ENCODE measurements around the gene SMG5.
"Not testable (repeated sequence)": the region's sequence is repeated elsewhere in the genome, so short reads cannot be mapped to it uniquely, and the experiment has no call there.

SMG5 gene

GRCh38 chr1:156242738-156243137 is 39.9 kb downstream of the SMG5 start:
- DNase-seq (ENCODE audit: low read depth) = no peak

GRCh38 chr1:156241926-156242325 is 40.7 kb downstream of the SMG5 start, which contains the start of gene BGLAP:
BGLAP (plus strand) TSS chr1:156242184; CDS start chr1:156242232, 48 bp downstream.
- DNase-seq (ENCODE audit: low read depth) = no peak

GRCh38 chr1:156241311-156241811 is 41.3 kb downstream of the SMG5 start:
- no peak for DNase-seq (ENCODE audit: low read depth)

GRCh38 chr1:156238248-156238647 is 44.4 kb downstream of the SMG5 start:
- DNase-seq (ENCODE audit: low read depth) = no peak

GRCh38 chr1:156236164-156236563 is 46.5 kb downstream of the SMG5 start:
- no peak for DNase-seq (ENCODE audit: low read depth)

GRCh38 chr1:156233426-156234127 is 49.0 kb downstream of the SMG5 start:
- peak; percentile 59 for DNase-seq (ENCODE audit: low read depth)

GRCh38 chr1:156232201-156232894 is 50.3 kb downstream of the SMG5 start:
- DNase-seq (ENCODE audit: low read depth) = no peak

- DNase-seq (ENCODE audit: low read depth) = no peak
Observed at GRCh38 chr1:156230473-156230837, 52.2 kb downstream of the SMG5 start.

- no peak for DNase-seq (ENCODE audit: low read depth)
Observed at GRCh38 chr1:156229809-156230472, 52.7 kb downstream of the SMG5 start.

- no peak for DNase-seq (ENCODE audit: low read depth)
Observed at GRCh38 chr1:156228501-156228900, 54.1 kb downstream of the SMG5 start.

- no peak for DNase-seq (ENCODE audit: low read depth)
Observed at GRCh38 chr1:156226782-156227181, 55.8 kb downstream of the SMG5 start.

- no peak for DNase-seq (ENCODE audit: low read depth)
Observed at GRCh38 chr1:156226116-156226538, 56.5 kb downstream of the SMG5 start.

GRCh38 chr1:156225677-156226014 is 57.0 kb downstream of the SMG5 start:
- DNase-seq (ENCODE audit: low read depth) = no peak

- DNase-seq (ENCODE audit: low read depth) = no peak
Observed at GRCh38 chr1:156221986-156222692, 60.5 kb downstream of the SMG5 start.

- DNase-seq (ENCODE audit: low read depth) = no peak
Observed at GRCh38 chr1:156220226-156220625, 62.4 kb downstream of the SMG5 start.

GRCh38 chr1:156217871-156218270 is 64.8 kb downstream of the SMG5 start:
- DNase-seq (ENCODE audit: low read depth) = no peak

- DNase-seq (ENCODE audit: low read depth) = not testable (repeated sequence)
Observed at GRCh38 chr1:156216361-156217086, 66.1 kb downstream of the SMG5 start.

GRCh38 chr1:156214024-156214748 is 68.4 kb downstream of the SMG5 start:
- no peak for DNase-seq (ENCODE audit: low read depth)

GRCh38 chr1:156213644-156213966 is 69.0 kb downstream of the SMG5 start:
- no peak for DNase-seq (ENCODE audit: low read depth)

GRCh38 chr1:156212833-156213643 is 69.6 kb downstream of the SMG5 start, which contains the start of gene PMF1:
PMF1 (plus strand) TSS chr1:156213007; CDS start chr1:156213016, 9 bp downstream.
- DNase-seq (ENCODE audit: low read depth) = peak; percentile 79

All from non-pigmented ciliary epithelial cell (primary cell).